OCI-LY7 (cell line): ENCODE measurements around the gene ARHGAP42. TPM values are rescaled to one million over a fixed set of nuclear protein-coding genes. Genes with fewer than 3 reads are reported as not detected.
"Not testable (repeated sequence)": the region's sequence is repeated elsewhere in the genome, so short reads cannot be mapped to it uniquely, and the experiment has no call there.

ENCODE experiments used
- BruUV-seq: library from RNA; stranded (reverse); fragments of 400-500 nt; replicated peaks from 2 replicates; lab custom pipeline; 2021; lab: Mats Ljungman, UMichigan
- CTCF ChIA-PET: fragments of 300-600 bp; sonication (Branson Sonifier 250); formaldehyde crosslinking; loops from one replicate; lab custom pipeline; 2022; ENCODE audit warnings: antibody characterized with exemption; ENCODE audit not compliant: unreplicated experiment; lab: Charles Lee
- POLR2A ChIA-PET: fragments of 300-600 bp; sonication (Branson Sonifier 250); formaldehyde crosslinking; loops from one replicate; lab custom pipeline; 2022; ENCODE audit warnings: antibody characterized with exemption; lab: Charles Lee
- DNase-seq: peaks from one replicate; pipeline ENCODE4 v3.0.0-alpha.2; 2015; ENCODE audit warnings: low spot score
- H2AFZ ChIP-seq: fragments of 200-600 bp; sonication (generic), shearing (Covaris generic); 2 replicates; pipeline ENCODE4 v1.6.1; 2014; ENCODE audit warnings: mild to moderate bottlenecking, antibody characterized with exemption, low read length, moderate library complexity
- H3K27ac ChIP-seq: fragments of 200-600 bp; sonication (generic); 2 replicates; pipeline ENCODE4 v1.5.1; 2014; ENCODE audit warnings: mixed run types, low read depth, mild to moderate bottlenecking, moderate library complexity, low read length, inconsistent platforms; ENCODE audit not compliant: poor library complexity, severe bottlenecking
- H3K36me3 ChIP-seq: fragments of 200-600 bp; sonication (generic); 2 replicates; pipeline ENCODE4 v1.6.1; 2014; ENCODE audit warnings: mild to moderate bottlenecking, antibody characterized with exemption, low read length, moderate library complexity, mixed read lengths; ENCODE audit not compliant: insufficient read depth
- H3K4me1 ChIP-seq: fragments of 200-600 bp; sonication (generic); 2 replicates; pipeline ENCODE4 v1.5.1; 2014; ENCODE audit warnings: mild to moderate bottlenecking, low read length; ENCODE audit not compliant: insufficient read depth, poor library complexity, severe bottlenecking
- H3K4me2 ChIP-seq: fragments of 200-600 bp; sonication (generic); 2 replicates; pipeline ENCODE4 v1.6.1; 2014; ENCODE audit warnings: mild to moderate bottlenecking, low read length
- H3K4me3 ChIP-seq: fragments of 200-600 bp; sonication (generic); 2 replicates; pipeline ENCODE4 v1.5.1; 2014; ENCODE audit warnings: mild to moderate bottlenecking, low read depth, low read length; ENCODE audit not compliant: poor library complexity, severe bottlenecking
- H3K79me2 ChIP-seq: fragments of 200-600 bp; sonication (generic); 2 replicates; pipeline ENCODE4 v1.6.1; 2016; ENCODE audit warnings: low read depth, mild to moderate bottlenecking, low read length, moderate library complexity, mixed read lengths; ENCODE audit not compliant: insufficient read depth
- H3K9me2 ChIP-seq: fragments of 200-600 bp; sonication (generic); 2 replicates; pipeline ENCODE4 v1.6.1; 2016; ENCODE audit warnings: mild to moderate bottlenecking, low read length, mixed read lengths; ENCODE audit not compliant: insufficient read depth
- H3K9me3 ChIP-seq: fragments of 200-600 bp; sonication (generic); 2 replicates; pipeline ENCODE4 v1.6.1; 2014; ENCODE audit warnings: mild to moderate bottlenecking, mixed run types, low read length, mixed read lengths
- H4K20me1 ChIP-seq: fragments of 200-600 bp; sonication (generic); 2 replicates; pipeline ENCODE4 v1.6.1; 2014; ENCODE audit warnings: mild to moderate bottlenecking, antibody characterized with exemption, low read length, moderate library complexity, mixed read lengths; ENCODE audit not compliant: insufficient read depth
- EZH2phosphoT487 ChIP-seq: fragments of 200-600 bp; sonication (generic); IDR thresholded peaks from 2 replicates; pipeline ENCODE4 v1.6.1; 2018; ENCODE audit warnings: low read depth, borderline replicate concordance, mild to moderate bottlenecking, mixed run types, antibody characterized with exemption, low read length, moderate library complexity, mixed read lengths
- intact Hi-C: fragments of 100-400 bp; cut with micrococcal nuclease; formaldehyde crosslinking; loops from one replicate; pipeline ENCODE4 v1.10.0; 2022; ENCODE audit not compliant: unreplicated experiment
- total RNA-seq, 2 experiments: library from RNA; depleted of rRNA in 1 of 2; stranded (reverse); fragments of >200 nt in 1 of 2; shearing (Covaris generic) in 1 of 2; gene quantifications; 2 replicates each; pipeline ENCODE4 v1.2.3, GENCODE V29; 2014 to 2022
- TF ChIP-seq, protein P1 (sequence below): fragments of 200-600 bp; sonication (generic); conservative IDR thresholded peaks from 2 replicates; pipeline ENCODE4 v1.5.1; 2014; ENCODE audit warnings: mild to moderate bottlenecking, antibody characterized with exemption, low read length, moderate library complexity, mixed read lengths

The ARHGAP42 gene
- total RNA-seq, 2 experiments from 2014 or later: not detected

- H3K9me3 ChIP-seq: no peaks in the 10 kb centered on the region
- no peak for TF ChIP-seq EZH2phosphoT487
- TF ChIP-seq, protein P1, sequence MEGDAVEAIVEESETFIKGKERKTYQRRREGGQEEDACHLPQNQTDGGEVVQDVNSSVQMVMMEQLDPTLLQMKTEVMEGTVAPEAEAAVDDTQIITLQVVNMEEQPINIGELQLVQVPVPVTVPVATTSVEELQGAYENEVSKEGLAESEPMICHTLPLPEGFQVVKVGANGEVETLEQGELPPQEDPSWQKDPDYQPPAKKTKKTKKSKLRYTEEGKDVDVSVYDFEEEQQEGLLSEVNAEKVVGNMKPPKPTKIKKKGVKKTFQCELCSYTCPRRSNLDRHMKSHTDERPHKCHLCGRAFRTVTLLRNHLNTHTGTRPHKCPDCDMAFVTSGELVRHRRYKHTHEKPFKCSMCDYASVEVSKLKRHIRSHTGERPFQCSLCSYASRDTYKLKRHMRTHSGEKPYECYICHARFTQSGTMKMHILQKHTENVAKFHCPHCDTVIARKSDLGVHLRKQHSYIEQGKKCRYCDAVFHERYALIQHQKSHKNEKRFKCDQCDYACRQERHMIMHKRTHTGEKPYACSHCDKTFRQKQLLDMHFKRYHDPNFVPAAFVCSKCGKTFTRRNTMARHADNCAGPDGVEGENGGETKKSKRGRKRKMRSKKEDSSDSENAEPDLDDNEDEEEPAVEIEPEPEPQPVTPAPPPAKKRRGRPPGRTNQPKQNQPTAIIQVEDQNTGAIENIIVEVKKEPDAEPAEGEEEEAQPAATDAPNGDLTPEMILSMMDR: no peak
- no peak for DNase-seq
- H2AFZ ChIP-seq: no peak overlapping the region
- H3K4me1 ChIP-seq: no peaks in the 10 kb centered on the region
- no peak overlapping the region for H3K27ac ChIP-seq
- intact Hi-C loops: no loop called here
- H3K9me2 ChIP-seq: no peaks in the 10 kb centered on the region
- H3K4me2 ChIP-seq: no peak overlapping the region
- no peak overlapping the region for H3K4me3 ChIP-seq
- H3K79me2 ChIP-seq: no peaks in the 10 kb centered on the region
- no peaks in the 10 kb centered on the region for H3K36me3 ChIP-seq
- ChIA-PET POLR2A (no interaction called here), CTCF (no interaction called here)
- H4K20me1 ChIP-seq: no peaks in the 10 kb centered on the region
- BruUV-seq: no TSS peak
Observed at GRCh38 chr11:100647861-100648260, 39.2 kb upstream of the ARHGAP42 start.

- no peak overlapping the region for H2AFZ ChIP-seq
- DNase-seq: no peak
- ChIA-PET POLR2A (interaction anchor here (1.0 to 1.1 kb wide), 2 partner anchors 12 to 15 kb away, joined by 3 to 4 read pairs; no protein-coding TSS in a partner anchor), CTCF (no interaction called here)
- no peak overlapping the region for H3K4me2 ChIP-seq
- no peaks in the 10 kb centered on the region for H4K20me1 ChIP-seq
- no peak overlapping the region for H3K27ac ChIP-seq
- no peaks in the 10 kb centered on the region for H3K79me2 ChIP-seq
- H3K36me3 ChIP-seq: no peaks in the 10 kb centered on the region
- no TSS peak for BruUV-seq
- H3K4me1 ChIP-seq: no peaks in the 10 kb centered on the region
- intact Hi-C loops: no loop called here
- TF ChIP-seq EZH2phosphoT487: no peak
- TF ChIP-seq, protein P1: no peak
- H3K4me3 ChIP-seq: no peak overlapping the region
- no peaks in the 10 kb centered on the region for H3K9me2 ChIP-seq
- no peaks in the 10 kb centered on the region for H3K9me3 ChIP-seq
Observed at GRCh38 chr11:100663583-100663982, 23.5 kb upstream of the ARHGAP42 start.

DNA sequence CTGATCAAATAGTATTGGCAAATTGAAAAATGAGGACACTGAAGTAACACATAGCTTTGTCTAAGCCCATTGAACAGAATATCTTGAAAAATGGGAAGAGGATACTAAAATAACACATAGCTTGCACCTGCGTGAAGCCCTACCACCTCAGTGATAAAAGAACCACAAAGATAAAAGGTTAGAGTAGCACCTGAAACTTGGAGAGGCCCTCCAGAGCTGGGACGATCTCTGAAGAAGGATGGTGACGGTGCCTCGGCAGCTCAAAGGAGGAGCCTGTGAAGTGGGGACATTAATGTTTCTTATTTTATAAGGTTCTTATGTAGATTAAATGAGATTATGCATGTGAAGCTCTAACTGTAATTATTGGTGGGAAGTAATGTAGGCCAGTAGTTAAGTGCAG is 23.1 kb upstream of the ARHGAP42 start:
- Histone ChIP-seq H3K79me2 (no peaks in the 10 kb centered on the region), H3K9me2 (no peaks in the 10 kb centered on the region), H2AFZ (no peak overlapping the region), H4K20me1 (no peaks in the 10 kb centered on the region), H3K4me2 (no peak overlapping the region), H3K4me1 (no peaks in the 10 kb centered on the region), H3K36me3 (no peaks in the 10 kb centered on the region), H3K4me3 (no peak overlapping the region), H3K27ac (no peak overlapping the region), H3K9me3 (no peaks in the 10 kb centered on the region)
- TF ChIP-seq EZH2phosphoT487: no peak
- TF ChIP-seq, protein P1: no peak
- ChIA-PET CTCF (no interaction called here), POLR2A (interaction anchor here (0.6 to 1.1 kb wide), 3 partner anchors 13 to 31 kb away, joined by 3 to 4 read pairs (median 3); no protein-coding TSS in a partner anchor)
- DNase-seq: no peak
- BruUV-seq: no TSS peak
- intact Hi-C loops: no loop called here

DNA sequence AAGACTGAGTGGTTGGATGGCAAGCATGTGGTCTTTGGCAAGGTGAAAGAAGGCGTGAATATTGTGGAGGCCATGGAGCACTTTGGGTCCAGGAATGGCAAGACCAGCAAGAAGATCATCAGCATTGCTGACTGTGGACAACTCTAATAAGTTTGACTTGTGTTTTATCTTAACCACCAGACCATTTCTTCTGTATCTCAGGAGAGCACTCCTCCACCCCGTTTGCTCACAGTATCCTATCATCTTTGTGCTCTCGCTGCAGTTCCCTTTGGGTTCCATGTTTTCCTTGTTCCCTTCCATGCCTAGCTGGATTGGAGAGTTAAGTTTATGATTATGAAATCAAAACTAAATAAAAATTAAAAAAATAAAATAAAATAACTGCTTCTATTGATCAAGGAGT is 20.3 kb upstream of the ARHGAP42 start:
- CTCF ChIA-PET, DNase-seq, H3K36me3 ChIP-seq, intact Hi-C loops, BruUV-seq, H3K79me2 ChIP-seq, H3K9me2 ChIP-seq, H3K9me3 ChIP-seq, H4K20me1 ChIP-seq, H3K27ac ChIP-seq, H3K4me1 ChIP-seq, H2AFZ ChIP-seq, H3K4me3 ChIP-seq, H3K4me2 ChIP-seq: not testable (repeated sequence)
- POLR2A ChIA-PET: interaction anchor here (0.6 kb wide), 1 partner anchor 1595 kb away, joined by 3 read pairs; no protein-coding TSS in a partner anchor
